Neural progenitor cell (in vitro differentiated cells): ENCODE measurements around the gene PPP1R3G. TPM values are rescaled to one million over a fixed set of nuclear protein-coding genes. Genes with fewer than 3 reads are reported as not detected.

Experiments
- DNase-seq: peaks from one replicate; pipeline ENCODE4 v3.0.0-alpha.2; 2016; ENCODE audit warnings: low spot score
- H2AFZ ChIP-seq: fragments of 200-600 bp; sonication (generic); replicated peaks from 2 replicates; pipeline ENCODE4 v1.6.1; 2016; ENCODE audit warnings: antibody characterized with exemption
- H3F3A ChIP-seq: fragments of 200-600 bp; sonication (generic); 2 replicates; pipeline ENCODE4 v1.6.1; 2016; ENCODE audit warnings: antibody characterized with exemption, low read depth
- H3K27ac ChIP-seq: fragments of 200-600 bp; sonication (generic); 2 replicates; pipeline ENCODE4 v1.5.1; 2016; ENCODE audit warnings: mild to moderate bottlenecking
- H3K27me3 ChIP-seq: fragments of 200-600 bp; sonication (generic); 2 replicates; pipeline ENCODE4 v1.6.1; 2016; ENCODE audit warnings: mild to moderate bottlenecking, moderate library complexity
- H3K36me3 ChIP-seq: fragments of 200-600 bp; sonication (generic); 2 replicates; pipeline ENCODE4 v1.5.1; 2016
- H3K4me1 ChIP-seq: fragments of 200-600 bp; sonication (generic); 2 replicates; pipeline ENCODE4 v1.6.1; 2016; ENCODE audit warnings: mixed run types
- H3K4me2 ChIP-seq: fragments of 200-600 bp; sonication (generic); 2 replicates; pipeline ENCODE4 v1.6.1; 2016
- H3K4me3 ChIP-seq: fragments of 200-600 bp; sonication (generic); 2 replicates; pipeline ENCODE4 v1.5.1; 2016
- H3K79me2 ChIP-seq: fragments of 200-600 bp; sonication (generic); 2 replicates; pipeline ENCODE4 v1.6.1; 2016; ENCODE audit warnings: low read depth
- H3K9ac ChIP-seq: fragments of 200-600 bp; sonication (generic); 2 replicates; pipeline ENCODE4 v1.6.1; 2016
- H3K9me3 ChIP-seq: fragments of 200-600 bp; sonication (generic); 2 replicates; pipeline ENCODE4 v1.5.1; 2016; ENCODE audit warnings: low read depth
- H4K20me1 ChIP-seq: fragments of 200-600 bp; sonication (generic); 2 replicates; pipeline ENCODE4 v1.6.1; 2016; ENCODE audit warnings: low read depth
- H3K27ac Mint-ChIP-seq: 3 replicates; pipeline ENCODE4 v1.8.0; 2021; ENCODE audit warnings: mixed read lengths
- H3K27me3 Mint-ChIP-seq: 2 replicates; pipeline ENCODE4 v1.8.0; 2022; ENCODE audit warnings: low read depth, mild to moderate bottlenecking, inconsistent platforms, moderate library complexity, mixed read lengths; ENCODE audit not compliant: insufficient read depth
- H3K36me3 Mint-ChIP-seq: 3 replicates; pipeline ENCODE4 v1.8.0; 2021; ENCODE audit warnings: mixed read lengths
- H3K4me1 Mint-ChIP-seq: 3 replicates; pipeline ENCODE4 v1.8.0; 2021; ENCODE audit warnings: mixed read lengths
- H3K4me3 Mint-ChIP-seq: 3 replicates; pipeline ENCODE4 v1.8.0; 2021; ENCODE audit warnings: mild to moderate bottlenecking, moderate library complexity, mixed read lengths
- H3K9me3 Mint-ChIP-seq: 3 replicates; pipeline ENCODE4 v1.8.0; 2020; ENCODE audit warnings: mixed read lengths
- CTCF ChIP-seq: fragments of 200-600 bp; sonication (generic); IDR thresholded peaks from 2 replicates; pipeline ENCODE4 v1.5.1; 2017; ENCODE audit warnings: antibody characterized with exemption, mild to moderate bottlenecking
- EZH2 ChIP-seq: fragments of 200-600 bp; sonication (generic); IDR thresholded peaks from 2 replicates; pipeline ENCODE4 v1.6.1; 2017; ENCODE audit warnings: antibody characterized with exemption, mild to moderate bottlenecking, moderate library complexity
- EZH2phosphoT487 ChIP-seq: fragments of 200-600 bp; sonication (generic); IDR thresholded peaks from 2 replicates; pipeline ENCODE4 v1.6.1; 2017; ENCODE audit warnings: antibody characterized with exemption
- total RNA-seq: library from RNA; depleted of rRNA; stranded (reverse); fragments of >200 nt; gene quantifications from 2 replicates; pipeline ENCODE4 v1.2.3, GENCODE V29; 2015; ENCODE audit warnings: low replicate concordance

Gene PPP1R3G
- total RNA-seq, 1 donor from 2014 or later = 0.36 TPM

- no peaks in the 10 kb centered on the region for H3K36me3 Mint-ChIP-seq
- Histone ChIP-seq H3K27ac (no peak overlapping the region), H2AFZ (no peak overlapping the region), H3F3A (peaks cover 4% of the 10 kb centered on the region), H3K79me2 (no peaks in the 10 kb centered on the region), H3K4me1 (peaks cover 6% of the 10 kb centered on the region), H3K4me2 (no peak overlapping the region), H3K9ac (no peak overlapping the region), H3K27me3 (peaks cover 32% of the 10 kb centered on the region), H3K9me3 (no peaks in the 10 kb centered on the region), H3K36me3 (no peaks in the 10 kb centered on the region), H4K20me1 (peaks cover 5% of the 10 kb centered on the region), H3K4me3 (no peak overlapping the region)
- peaks cover 5% of the 10 kb centered on the region for H3K4me1 Mint-ChIP-seq
- H3K27ac Mint-ChIP-seq = no peak overlapping the region
- TF ChIP-seq EZH2 (no peak), CTCF (no peak), EZH2phosphoT487 (no peak)
- H3K27me3 Mint-ChIP-seq = peaks cover 7% of the 10 kb centered on the region
- no peak overlapping the region for H3K4me3 Mint-ChIP-seq
- H3K9me3 Mint-ChIP-seq = no peaks in the 10 kb centered on the region
- no peak for DNase-seq
Observed at GRCh38 chr6:5091210-5092069, 6.3 kb downstream of the PPP1R3G start.

DNA sequence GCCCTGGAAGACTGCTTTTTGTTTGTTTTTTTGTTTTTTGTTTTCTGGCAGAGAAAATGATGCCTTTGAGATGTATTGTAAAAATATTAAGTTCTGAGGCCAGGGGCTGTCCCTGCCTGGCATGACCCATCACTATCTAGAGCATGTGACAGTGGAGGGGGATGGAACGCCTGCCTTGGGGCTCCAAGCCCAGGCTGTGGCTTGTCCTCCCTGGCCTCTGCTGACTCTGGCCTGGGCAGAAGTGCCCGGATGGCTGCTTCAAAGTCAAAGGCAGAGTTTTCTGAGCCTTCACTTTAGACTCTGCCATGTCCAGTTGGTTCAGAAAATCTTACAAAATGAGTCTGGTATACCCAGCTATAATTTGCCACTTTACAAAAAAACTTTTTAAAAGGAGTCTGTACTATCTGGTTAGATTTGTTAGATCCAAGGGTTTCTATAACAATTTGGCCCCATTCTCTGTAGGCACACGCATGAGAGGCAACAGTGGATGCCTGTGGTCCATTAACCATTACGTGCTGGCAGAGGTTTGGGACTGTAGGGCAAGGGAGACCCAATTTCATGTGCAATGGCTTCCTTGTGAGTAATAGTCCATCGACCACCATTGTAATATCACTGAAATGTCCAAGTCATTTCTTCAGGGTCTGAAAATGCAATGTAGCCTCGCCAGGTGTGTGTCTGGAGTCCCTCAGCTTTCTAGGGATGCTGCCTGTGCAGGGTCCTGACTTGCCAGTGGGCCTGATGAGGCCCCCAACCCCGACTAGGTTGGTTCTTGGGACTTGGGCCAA lies 8.3 kb downstream of the PPP1R3G start:
- H3K36me3 ChIP-seq = no peaks in the 10 kb centered on the region
- no peak for DNase-seq
- Mint-ChIP-seq H3K27me3 (peaks cover 2% of the 10 kb centered on the region), H3K4me3 (no peak overlapping the region), H3K27ac (no peak overlapping the region), H3K9me3 (no peaks in the 10 kb centered on the region), H3K4me1 (no peaks in the 10 kb centered on the region), H3K36me3 (no peaks in the 10 kb centered on the region)
- no peak overlapping the region for H3K9ac ChIP-seq
- H4K20me1 ChIP-seq = no peaks in the 10 kb centered on the region
- H3K27ac ChIP-seq = no peak overlapping the region
- no peak overlapping the region for H2AFZ ChIP-seq
- peaks cover 13% of the 10 kb centered on the region for H3K27me3 ChIP-seq
- H3K4me3 ChIP-seq = no peak overlapping the region
- H3K4me2 ChIP-seq = no peak overlapping the region
- H3K79me2 ChIP-seq = no peaks in the 10 kb centered on the region
- TF ChIP-seq EZH2phosphoT487 (no peak), CTCF (no peak), EZH2 (no peak)
- no peaks in the 10 kb centered on the region for H3K9me3 ChIP-seq
- H3F3A ChIP-seq = no peaks in the 10 kb centered on the region
- no peaks in the 10 kb centered on the region for H3K4me1 ChIP-seq

- H3K9me3 ChIP-seq = no peaks in the 10 kb centered on the region
- no peak overlapping the region for H3K4me3 ChIP-seq
- TF ChIP-seq EZH2 = no peak
- no peak for TF ChIP-seq CTCF
- TF ChIP-seq EZH2phosphoT487 = no peak
- H3K4me1 Mint-ChIP-seq = no peaks in the 10 kb centered on the region
- no peak overlapping the region for H3K4me3 Mint-ChIP-seq
- no peak overlapping the region for H3K27ac ChIP-seq
- no peaks in the 10 kb centered on the region for H4K20me1 ChIP-seq
- peaks cover 3% of the 10 kb centered on the region for H3K27me3 Mint-ChIP-seq
- H3K4me1 ChIP-seq = no peaks in the 10 kb centered on the region
- H3K36me3 ChIP-seq = no peaks in the 10 kb centered on the region
- DNase-seq = no peak
- H3K27me3 ChIP-seq = peaks cover 4% of the 10 kb centered on the region
- no peaks in the 10 kb centered on the region for H3K36me3 Mint-ChIP-seq
- no peak overlapping the region for H3K27ac Mint-ChIP-seq
- no peak overlapping the region for H3K4me2 ChIP-seq
- no peaks in the 10 kb centered on the region for H3F3A ChIP-seq
- H3K79me2 ChIP-seq = no peaks in the 10 kb centered on the region
- no peak overlapping the region for H3K9ac ChIP-seq
- no peaks in the 10 kb centered on the region for H3K9me3 Mint-ChIP-seq
- H2AFZ ChIP-seq = no peak overlapping the region
Observed at GRCh38 chr6:5094327-5094726, 9.2 kb downstream of the PPP1R3G start.
